ENCODE measurements around the gene SGPP2.

SGPP2 gene

GRCh38 chr2:222526480-222527277 lies 102.3 kb downstream of the SGPP2 start:
- H3K4me3 ChIP-seq (replicated peaks in 1 of 2; ENCODE audit: low read depth in 2 of 2, low read length in 2 of 2): no peak overlapping the region
- no peak for DNase-seq (ENCODE audit: low read depth in 2 of 2)
- no peak for TF ChIP-seq CTCF (IDR thresholded peaks at IDR 0.05; ENCODE audit: low read depth, low read length)

GRCh38 chr2:222532315-222532714 lies 108.0 kb downstream of the SGPP2 start:
- no peak for TF ChIP-seq CTCF (IDR thresholded peaks at IDR 0.05; ENCODE audit: low read depth, low read length)
- H3K4me3 ChIP-seq (replicated peaks in 1 of 2; ENCODE audit: low read depth in 2 of 2, low read length in 2 of 2): no peak overlapping the region
- DNase-seq (ENCODE audit: low read depth in 2 of 2): no peak

GRCh38 chr2:222535477-222535876 lies 111.1 kb downstream of the SGPP2 start:
- H3K4me3 ChIP-seq (replicated peaks in 1 of 2; ENCODE audit: low read depth in 2 of 2, low read length in 2 of 2): no peak overlapping the region
- no peak for TF ChIP-seq CTCF (IDR thresholded peaks at IDR 0.05; ENCODE audit: low read depth, low read length)
- no peak for DNase-seq (ENCODE audit: low read depth in 2 of 2)

GRCh38 chr2:222538535-222538934 lies 114.2 kb downstream of the SGPP2 start:
- no peak for TF ChIP-seq CTCF (IDR thresholded peaks at IDR 0.05; ENCODE audit: low read depth, low read length)
- DNase-seq (ENCODE audit: low read depth in 2 of 2): no peak
- no peak overlapping the region for H3K4me3 ChIP-seq (replicated peaks in 1 of 2; ENCODE audit: low read depth in 2 of 2, low read length in 2 of 2)

- DNase-seq (ENCODE audit: low read depth in 2 of 2): no peak
- no peak for TF ChIP-seq CTCF (IDR thresholded peaks at IDR 0.05; ENCODE audit: low read depth, low read length)
- no peak overlapping the region for H3K4me3 ChIP-seq (replicated peaks in 1 of 2; ENCODE audit: low read depth in 2 of 2, low read length in 2 of 2)
These were observed 120.3 kb downstream of the SGPP2 start for GRCh38 chr2:222544661-222545060.

GRCh38 chr2:222545823-222546795 lies 121.8 kb downstream of the SGPP2 start:
- DNase-seq (ENCODE audit: low read depth in 2 of 2): no peak
- no peak overlapping the region for H3K4me3 ChIP-seq (replicated peaks in 1 of 2; ENCODE audit: low read depth in 2 of 2, low read length in 2 of 2)
- no peak for TF ChIP-seq CTCF (IDR thresholded peaks at IDR 0.05; ENCODE audit: low read depth, low read length)
